Measurements from ENCODE around the gene FBN2.

GRCh38 chr5:128262911-128263310, 275.1 kb downstream of the FBN2 start:
- TF ChIP-seq POLR2AphosphoS5 (IDR thresholded peaks at IDR 0.05; ENCODE audit: insufficient read depth in 1 of 2, low read depth in 1 of 2) (no peak), CTCF (IDR thresholded peaks at IDR 0.05) (no peak), POLR2A (IDR thresholded peaks at IDR 0.05) (no peak)
